Measurements from ENCODE around the gene CCDC127. TPM values are rescaled to one million over a fixed set of nuclear protein-coding genes. Genes with fewer than 3 reads are reported as not detected.
"Not testable (repeated sequence)": the region's sequence is repeated elsewhere in the genome, so short reads cannot be mapped to it uniquely, and the experiment has no call there.

Gene CCDC127, protein sequence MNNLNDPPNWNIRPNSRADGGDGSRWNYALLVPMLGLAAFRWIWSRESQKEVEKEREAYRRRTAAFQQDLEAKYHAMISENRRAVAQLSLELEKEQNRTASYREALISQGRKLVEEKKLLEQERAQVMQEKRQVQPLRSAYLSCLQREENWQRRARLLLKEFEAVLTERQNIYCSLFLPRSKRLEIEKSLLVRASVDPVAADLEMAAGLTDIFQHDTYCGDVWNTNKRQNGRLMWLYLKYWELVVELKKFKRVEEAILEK
- 1.6 TPM for total RNA-seq

- peak; percentile 93 for ATAC-seq
Measured at GRCh38 chr5:217494-218456, at the start of gene CCDC127, which contains the start of gene SDHA. TSS of gene CCDC127 (minus strand) at chr5:218153. CDS start at chr5:216849, 1,304 bp downstream. TSS of gene SDHA (plus strand) at chr5:218320. CDS start at chr5:218356, 36 bp downstream.

- no peak for ATAC-seq
Measured at GRCh38 chr5:267716-268115, 49.8 kb upstream of the CCDC127 start.

DNA sequence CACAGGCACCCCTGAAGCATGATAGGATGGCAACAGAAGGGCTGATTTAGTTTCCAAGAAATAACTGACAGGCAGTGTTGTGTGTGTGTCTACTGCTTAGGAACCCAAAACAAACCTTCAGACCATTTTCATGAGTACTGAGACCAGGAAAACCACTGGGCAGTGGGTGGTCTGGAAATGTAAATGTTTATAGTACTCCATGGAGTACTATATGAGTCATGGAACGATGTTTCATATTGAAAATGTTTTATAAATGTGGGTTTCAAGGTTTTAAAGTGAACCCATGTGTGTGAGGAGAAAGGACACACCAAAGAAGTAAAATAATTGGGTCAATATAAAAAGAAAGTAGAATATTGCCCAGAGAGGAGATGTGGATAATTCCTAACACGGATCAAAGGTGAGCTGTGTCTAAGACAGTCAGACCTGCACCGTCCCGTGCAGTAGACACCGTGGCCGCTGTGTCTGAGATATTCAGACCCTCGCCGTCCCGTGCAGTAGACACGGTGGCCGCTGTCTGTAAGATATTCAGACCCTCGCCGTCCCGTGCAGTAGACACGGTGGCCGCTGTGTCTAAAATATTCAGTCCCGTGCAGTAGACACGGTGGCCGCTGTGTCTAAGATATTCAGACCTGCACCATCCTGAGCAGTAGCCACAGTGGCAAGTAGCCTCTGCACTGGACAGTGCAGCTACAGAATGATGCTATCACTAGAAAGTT lies 48.5 kb upstream of the CCDC127 start:
- ATAC-seq = not testable (repeated sequence)

- ATAC-seq = no peak
Measured at GRCh38 chr5:264338-264737, 46.4 kb upstream of the CCDC127 start.

DNA sequence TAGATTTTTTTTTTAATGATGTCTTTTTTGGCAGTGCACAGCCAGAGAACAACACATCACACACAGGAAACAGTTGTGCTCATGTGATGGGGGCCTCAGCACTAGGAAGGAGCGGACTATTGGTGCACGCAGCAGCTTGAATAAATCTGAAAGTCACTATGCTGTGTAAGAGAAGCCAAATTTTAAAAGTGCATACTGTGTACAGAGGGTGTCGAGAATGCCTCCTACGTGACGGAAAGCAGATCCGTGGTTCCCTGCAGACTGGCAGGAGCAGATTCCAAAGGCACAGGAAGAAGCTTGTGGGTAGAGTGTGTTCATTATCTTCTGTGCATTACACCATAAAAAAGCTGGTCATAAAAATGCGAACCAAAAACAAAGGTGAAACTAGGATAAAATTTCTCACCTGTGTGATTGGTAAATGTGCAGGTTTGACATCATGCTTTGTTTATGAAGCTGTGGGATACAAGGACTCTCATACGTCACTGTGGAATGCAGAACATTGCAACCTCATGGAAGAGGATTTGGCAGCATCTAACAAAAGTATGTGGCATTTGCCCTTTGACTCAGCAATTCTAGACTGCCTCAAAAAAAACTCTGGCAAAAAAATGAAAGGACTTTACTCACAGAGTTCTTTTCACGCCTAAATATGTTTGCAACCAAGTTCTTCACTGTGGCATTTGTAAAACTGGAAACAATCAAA lies 45.5 kb upstream of the CCDC127 start:
- ATAC-seq = not testable (repeated sequence)

GRCh38 chr5:257148-257547 lies 39.2 kb upstream of the CCDC127 start:
- no peak for ATAC-seq

GRCh38 chr5:256347-256746 lies 38.4 kb upstream of the CCDC127 start:
- ATAC-seq = not testable (repeated sequence)

GRCh38 chr5:255116-255515 lies 37.2 kb upstream of the CCDC127 start:
- not testable (repeated sequence) for ATAC-seq

DNA sequence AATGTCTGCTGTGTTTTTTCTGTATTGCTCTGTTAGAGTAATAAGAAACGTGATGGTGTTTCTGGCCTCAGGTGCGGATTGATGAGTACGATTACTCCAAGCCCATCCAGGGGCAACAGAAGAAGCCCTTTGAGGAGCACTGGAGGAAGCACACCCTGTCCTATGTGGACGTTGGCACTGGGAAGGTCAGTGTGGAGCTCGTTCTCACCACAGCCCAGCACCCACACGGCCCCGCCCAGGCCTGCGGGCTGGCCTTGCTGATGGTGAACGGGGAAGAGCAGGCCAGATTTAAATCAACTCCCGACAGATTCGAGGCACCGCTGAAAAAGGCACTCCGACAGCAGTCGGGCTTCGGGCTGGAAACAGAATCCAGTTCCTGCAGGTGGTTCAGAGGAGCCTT lies 36.4 kb upstream of the CCDC127 start:
- ATAC-seq = not testable (repeated sequence)

GRCh38 chr5:252546-252945 lies 34.6 kb upstream of the CCDC127 start:
- peak; percentile 68 for ATAC-seq

DNA sequence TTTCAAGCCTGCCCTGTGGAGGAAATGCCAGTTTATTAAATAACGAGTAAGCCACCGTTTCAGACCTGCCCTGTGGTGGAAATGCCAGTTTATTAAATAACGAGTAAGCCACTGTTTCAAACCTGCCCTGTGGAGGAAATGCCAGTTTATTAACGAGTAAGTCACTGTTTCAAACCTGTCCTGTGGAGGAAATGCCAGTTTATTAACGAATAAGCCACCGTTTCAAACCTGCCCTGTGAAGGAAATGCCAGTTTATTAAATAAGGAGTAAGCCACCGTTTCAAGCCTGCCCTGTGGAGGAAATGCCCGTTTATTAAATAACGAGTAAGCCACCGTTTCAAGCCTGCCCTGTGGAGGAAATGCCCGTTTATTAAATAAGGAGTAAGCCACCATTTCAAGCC lies 34.0 kb upstream of the CCDC127 start:
- not testable (repeated sequence) for ATAC-seq

- peak; percentile 16 for ATAC-seq
Measured at GRCh38 chr5:251538-251937, 33.6 kb upstream of the CCDC127 start.

- ATAC-seq = peak; percentile 45
Measured at GRCh38 chr5:251016-251415, 33.1 kb upstream of the CCDC127 start.

DNA sequence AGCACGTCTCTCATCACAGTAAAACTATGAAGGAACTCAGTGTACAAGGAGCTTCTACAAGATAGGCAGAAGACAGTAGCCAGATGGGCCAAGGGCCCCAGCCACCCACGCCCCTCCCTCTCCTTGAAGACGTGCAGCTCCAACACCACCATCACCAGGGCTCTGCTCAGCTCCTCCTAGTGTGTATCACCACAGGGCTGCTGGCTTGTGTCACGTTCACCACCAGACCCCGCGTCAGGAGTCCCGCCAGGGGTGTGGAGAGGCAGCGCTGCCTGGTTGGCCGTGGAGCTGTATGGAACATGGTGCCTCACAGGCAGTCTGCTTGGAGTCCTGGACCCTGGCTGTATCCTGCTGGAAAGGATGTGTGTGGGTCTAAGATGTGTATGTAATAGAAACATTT lies 32.4 kb upstream of the CCDC127 start:
- ATAC-seq = peak; percentile 38

DNA sequence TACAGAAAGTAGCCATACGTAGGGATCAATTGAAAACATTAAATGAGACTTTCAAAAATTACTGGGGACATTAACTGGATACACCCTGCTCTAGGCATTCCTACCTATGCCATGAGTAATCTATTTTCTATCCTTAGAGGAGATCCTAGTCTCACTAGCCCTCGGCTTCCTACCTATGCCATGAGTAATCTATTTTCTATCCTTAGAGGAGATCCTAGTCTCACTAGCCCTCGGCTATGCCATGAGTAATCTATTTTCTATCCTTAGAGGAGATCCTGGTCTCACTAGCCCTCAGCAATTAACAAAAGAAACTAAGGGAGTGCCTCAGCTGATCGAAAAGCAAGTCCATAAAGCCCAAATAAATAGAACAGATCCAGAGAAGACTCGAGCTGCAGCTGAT lies 27.8 kb upstream of the CCDC127 start:
- not testable (repeated sequence) for ATAC-seq

- not testable (repeated sequence) for ATAC-seq
Measured at GRCh38 chr5:243683-244367, 25.9 kb upstream of the CCDC127 start.

DNA sequence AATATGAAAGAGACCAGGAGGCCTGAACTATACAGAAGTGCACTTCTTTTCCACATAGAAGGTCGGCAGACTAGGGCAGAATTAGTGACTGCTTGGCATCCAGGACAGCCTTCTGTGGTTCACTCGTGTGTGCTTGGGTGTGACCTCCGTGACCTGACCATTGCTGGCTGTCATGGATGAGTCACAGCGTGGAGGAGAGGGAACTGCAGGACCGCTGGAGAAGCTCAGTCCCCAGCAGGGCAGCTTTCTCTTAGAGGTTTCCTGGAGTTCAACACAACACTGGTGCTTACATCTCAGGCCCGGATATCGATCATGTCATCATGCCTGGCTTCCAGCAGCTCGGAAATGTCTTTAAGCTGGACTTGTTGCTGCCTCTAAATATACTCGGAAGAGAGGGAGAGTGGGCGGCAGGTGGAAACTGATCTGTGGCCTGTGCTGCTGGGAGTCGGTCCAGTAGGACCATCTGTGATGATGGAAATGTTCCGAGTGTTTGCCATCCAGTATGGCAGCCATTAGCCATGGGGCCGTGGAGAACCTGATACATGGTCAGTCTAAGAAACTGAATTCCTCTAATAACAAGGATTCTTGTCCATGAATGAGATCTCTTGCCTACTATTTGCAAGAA lies 23.2 kb upstream of the CCDC127 start:
- ATAC-seq = peak; percentile 33

DNA sequence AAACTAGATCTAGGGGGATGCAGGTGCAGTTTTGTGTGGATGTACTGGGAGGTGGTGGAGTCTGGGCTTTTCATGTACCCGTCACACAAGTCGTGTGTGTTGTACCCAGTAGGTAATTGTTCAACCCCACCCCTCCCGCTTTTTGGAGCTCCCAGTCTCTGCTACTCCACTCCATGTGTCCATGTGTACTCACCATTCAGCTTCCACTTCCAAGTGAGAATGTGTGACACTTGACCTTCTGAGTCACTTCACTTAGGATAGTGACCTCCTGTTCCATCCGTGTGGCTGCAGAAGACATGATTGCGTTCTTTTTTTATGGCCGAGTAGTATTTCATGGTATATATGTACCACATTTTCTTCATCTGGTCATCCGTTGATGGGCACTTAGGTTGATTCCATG lies 22.6 kb upstream of the CCDC127 start:
- not testable (repeated sequence) for ATAC-seq

DNA sequence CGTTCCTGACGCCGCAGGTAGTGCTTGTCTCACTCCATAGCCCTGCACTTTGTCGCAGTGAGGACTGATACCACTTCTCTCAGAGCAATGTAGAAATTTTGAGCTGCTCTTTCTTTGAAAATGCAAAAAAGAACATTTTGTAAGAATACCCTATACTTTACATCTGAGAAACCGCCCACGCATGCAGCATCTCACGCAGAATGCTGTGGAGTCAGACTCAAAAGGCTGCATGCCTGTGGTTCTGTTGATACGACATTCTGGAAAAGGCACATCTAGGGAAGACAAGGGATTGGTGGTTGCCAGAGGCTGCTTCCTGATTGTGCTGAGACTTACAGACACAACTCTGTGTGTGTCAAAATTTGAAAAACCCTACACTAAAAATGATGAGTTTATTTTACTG lies 20.0 kb upstream of the CCDC127 start:
- not testable (repeated sequence) for ATAC-seq

DNA sequence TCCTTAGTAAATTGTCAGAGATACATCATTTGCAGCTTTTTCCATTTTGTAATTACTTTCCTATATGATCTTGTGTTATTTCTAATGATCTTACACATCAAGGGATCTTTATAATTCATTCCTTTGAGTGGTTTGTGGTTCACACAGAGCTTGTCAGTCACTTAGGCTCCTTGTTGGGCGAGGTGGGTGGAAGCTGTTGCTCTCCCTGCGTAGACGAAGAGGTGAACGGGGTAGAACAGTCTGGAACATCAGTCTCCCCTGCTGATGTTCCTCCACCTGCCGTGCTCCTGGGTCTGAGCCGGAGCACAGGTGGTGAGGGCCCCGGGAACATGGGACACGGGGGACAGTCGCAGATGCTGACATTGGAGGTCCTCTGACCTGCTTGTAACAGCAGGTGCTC lies 17.6 kb upstream of the CCDC127 start:
- not testable (repeated sequence) for ATAC-seq

DNA sequence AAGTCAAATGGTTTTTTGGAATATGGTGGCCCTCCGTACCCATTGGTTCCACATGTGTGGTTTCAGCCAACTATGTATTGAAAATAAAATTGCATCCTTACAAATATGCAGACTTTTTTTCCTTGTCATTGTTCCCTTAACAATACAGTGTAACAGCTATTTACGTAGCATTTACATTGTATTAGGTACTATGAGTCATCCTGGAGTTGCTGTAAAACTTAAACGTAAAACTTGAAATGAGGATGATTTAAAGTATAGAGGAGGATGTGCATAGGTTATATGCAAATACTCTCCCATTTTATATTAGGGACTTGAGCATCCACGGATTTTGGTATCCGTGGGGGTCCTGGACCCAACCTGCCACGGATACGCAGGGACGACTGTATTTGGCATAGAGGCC lies 16.5 kb upstream of the CCDC127 start:
- ATAC-seq = no peak

Data from esophagus mucosa (tissue), 1 donor.